Measurements from ENCODE around the gene FOXG1.

The FOXG1 gene

GRCh38 chr14:28766469-28766955, at the start of gene FOXG1:
Gene FOXG1, plus strand, starts transcription at chr14:28766787. Its CDS starts 493 bp downstream, at chr14:28767280.
- DNase-seq, result no peak

- DNase-seq, result no peak
These were observed 47.5 kb upstream of the FOXG1 start for GRCh38 chr14:28719130-28719529.

- no peak for DNase-seq
These were observed 35.2 kb upstream of the FOXG1 start for GRCh38 chr14:28731358-28731757.

GRCh38 chr14:28742171-28742846, 24.3 kb upstream of the FOXG1 start:
- DNase-seq, result no peak

GRCh38 chr14:28744126-28744525, 22.5 kb upstream of the FOXG1 start:
- DNase-seq, result no peak

GRCh38 chr14:28745176-28745575, 21.4 kb upstream of the FOXG1 start:
- no peak for DNase-seq

GRCh38 chr14:28746247-28746646, 20.3 kb upstream of the FOXG1 start:
- DNase-seq, result no peak

- no peak for DNase-seq
These were observed 15.0 kb upstream of the FOXG1 start for GRCh38 chr14:28751467-28752058.

- DNase-seq, result no peak
These were observed 12.2 kb upstream of the FOXG1 start for GRCh38 chr14:28754209-28754985.

GRCh38 chr14:28755198-28755815, 11.3 kb upstream of the FOXG1 start:
- DNase-seq, result no peak

- no peak for DNase-seq
These were observed 10.7 kb upstream of the FOXG1 start for GRCh38 chr14:28755884-28756268.

- DNase-seq, result no peak
These were observed 10.2 kb upstream of the FOXG1 start for GRCh38 chr14:28756269-28756883.

- no peak for DNase-seq
These were observed 9.6 kb upstream of the FOXG1 start for GRCh38 chr14:28756884-28757570.

GRCh38 chr14:28757786-28758185, 8.8 kb upstream of the FOXG1 start:
- no peak for DNase-seq

- no peak for DNase-seq
These were observed 8.2 kb upstream of the FOXG1 start for GRCh38 chr14:28758253-28758884.

GRCh38 chr14:28758885-28759652, 7.5 kb upstream of the FOXG1 start:
- DNase-seq, result no peak

GRCh38 chr14:28759653-28760313, 6.8 kb upstream of the FOXG1 start:
- no peak for DNase-seq

GRCh38 chr14:28760431-28760996, 6.1 kb upstream of the FOXG1 start:
- no peak for DNase-seq

GRCh38 chr14:28761438-28762291, 4.9 kb upstream of the FOXG1 start:
- DNase-seq, result no peak
